GM12891 (cell line): Measurements from ENCODE around the gene OR4D11.
"Not testable (repeated sequence)": the region's sequence is repeated elsewhere in the genome, so short reads cannot be mapped to it uniquely, and the experiment has no call there.

Experiments
- PAX5 ChIP-seq: IDR thresholded peaks from 2 replicates; pipeline ENCODE4 v1.6.1; 2011; ENCODE audit warnings: low read length, moderate library complexity, mild to moderate bottlenecking; ENCODE audit not compliant: insufficient read depth, severe bottlenecking
- POLR2A ChIP-seq: IDR thresholded peaks from 2 replicates; pipeline ENCODE4 v1.6.1; 2011; ENCODE audit warnings: low read depth, low read length, control low read depth
- POLR2AphosphoS5 ChIP-seq: IDR thresholded peaks from 2 replicates; pipeline ENCODE4 v1.6.1; 2011; ENCODE audit warnings: low read depth, low read length, control low read depth
- POU2F2 ChIP-seq: IDR thresholded peaks from 2 replicates; pipeline ENCODE4 v1.6.1; 2011; ENCODE audit warnings: low read depth, mild to moderate bottlenecking, control low read depth, low read length, moderate library complexity
- SPI1 ChIP-seq: IDR thresholded peaks from 2 replicates; pipeline ENCODE4 v1.6.1; 2011; ENCODE audit warnings: low read depth, low read length, control low read depth
- TAF1 ChIP-seq: IDR thresholded peaks from 2 replicates; pipeline ENCODE4 v1.6.1; 2011; ENCODE audit warnings: low read depth, low read length, control low read depth

DNA sequence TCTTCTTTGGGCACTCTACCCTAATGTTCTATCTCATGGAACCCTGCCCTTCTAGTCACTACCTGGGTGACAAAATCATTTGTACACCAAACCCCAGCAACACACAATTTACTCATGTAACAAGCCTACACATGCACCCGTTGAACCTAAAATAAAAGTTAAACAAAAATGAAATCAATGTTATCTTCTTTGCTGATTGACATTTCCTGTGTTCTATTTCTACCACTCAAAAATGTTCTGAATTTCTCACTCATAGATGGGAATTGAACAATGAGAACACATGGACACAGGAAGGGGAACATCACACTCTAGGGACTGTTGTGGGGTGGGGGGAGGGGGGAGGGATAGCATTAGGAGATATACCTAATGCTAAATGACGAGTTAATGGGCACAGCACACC, 16.8 kb downstream of the OR4D11 start:
- not testable (repeated sequence) for TF ChIP-seq TAF1, POLR2AphosphoS5, POLR2A, SPI1, PAX5, POU2F2
